ENCODE results near the gene KANTR. TPM values are rescaled to one million over a fixed set of nuclear protein-coding genes. Genes with fewer than 3 reads are reported as not detected.

Gene KANTR, protein sequence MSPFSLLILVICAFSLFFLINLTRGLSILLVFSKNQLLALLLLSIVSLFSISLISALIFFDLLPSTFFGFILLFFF
- 10.3 TPM for total RNA-seq

DNA sequence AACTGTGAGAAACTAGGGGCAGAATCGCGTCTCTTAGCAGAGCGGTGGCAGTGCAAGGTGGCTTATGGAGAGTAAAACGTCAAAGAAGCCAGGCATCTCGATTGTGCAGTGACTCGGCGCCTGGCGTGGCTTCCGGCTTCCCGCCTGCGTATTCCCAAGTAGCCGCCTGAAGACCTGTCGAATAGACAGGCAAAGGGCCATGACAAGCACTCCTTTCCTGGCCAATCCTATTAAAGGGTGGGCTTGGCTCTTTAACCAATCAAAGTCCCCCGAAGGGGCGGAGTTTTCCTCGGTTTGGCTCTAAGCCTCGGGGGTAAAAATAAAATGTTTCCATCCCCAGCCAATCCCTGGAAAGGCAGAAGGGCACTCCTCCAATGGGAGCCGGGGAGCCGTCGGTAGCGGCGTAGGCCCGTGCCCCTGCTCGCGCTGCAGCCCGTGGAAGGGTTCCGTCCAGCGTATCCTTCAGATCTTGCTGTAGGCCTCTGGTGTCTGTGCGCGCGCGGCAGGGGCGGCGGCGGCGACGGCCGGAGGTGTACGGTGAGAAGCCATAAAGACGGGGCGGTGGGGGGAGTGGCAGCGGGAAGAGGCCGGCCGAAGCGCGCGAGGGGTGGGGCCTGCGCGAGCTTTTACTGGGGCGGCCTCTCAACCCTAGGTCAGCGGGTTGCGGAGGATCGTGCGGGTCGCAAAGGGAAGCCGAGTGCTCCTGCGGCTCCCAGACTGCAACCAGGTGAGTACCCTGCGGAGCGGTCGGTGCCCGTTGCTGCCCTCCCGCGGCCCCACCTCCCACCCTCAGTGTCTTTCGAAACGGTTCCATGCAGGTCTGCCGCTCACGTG lies at the start of gene KANTR:
Gene KANTR (plus strand): TSS at position 395 of the 834 bp plus-strand sequence. CDS start 30,131 bp downstream, outside the sequence.
- peak; percentile 90 for DNase-seq (ENCODE audit: low spot score)

DNA sequence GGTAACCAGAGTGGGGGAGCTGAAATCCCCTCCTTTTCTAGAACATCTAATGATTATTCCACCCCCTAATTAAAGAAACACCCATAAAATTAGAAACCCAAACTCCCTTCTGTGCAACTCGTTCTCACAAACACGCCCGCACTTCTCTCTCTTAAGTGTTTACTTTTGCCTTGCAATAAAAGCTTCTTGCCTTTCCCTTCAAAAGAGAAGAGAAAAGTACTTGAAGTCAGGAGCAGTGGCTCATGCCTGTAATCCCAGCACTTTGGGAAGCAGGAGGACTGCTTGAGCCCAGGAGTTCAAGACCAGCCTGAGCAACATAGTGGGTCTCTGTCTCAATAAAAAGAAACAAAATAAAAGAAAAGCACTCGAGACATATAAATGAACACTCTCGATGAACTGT lies 48.9 kb upstream of the KANTR start:
- DNase-seq (ENCODE audit: low spot score) = no peak

DNA sequence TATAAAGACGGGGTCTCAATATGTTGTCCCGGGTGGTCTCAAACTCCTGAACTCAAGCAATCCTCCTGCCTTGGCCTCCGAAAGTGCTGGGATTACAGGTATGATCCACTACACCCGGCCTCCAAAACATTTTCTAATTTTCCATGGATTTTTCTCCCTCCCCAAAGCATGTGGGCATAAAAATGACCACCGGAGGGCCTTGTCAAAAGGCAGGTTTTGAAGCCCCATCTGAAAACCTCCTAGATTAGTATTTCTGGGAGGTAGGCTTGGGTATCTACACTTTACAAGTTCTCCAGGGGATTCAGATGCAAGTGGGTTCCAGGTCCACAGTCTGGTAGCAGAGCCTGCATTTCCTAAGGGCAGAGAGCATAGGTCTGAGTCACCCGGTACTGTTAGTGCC lies 46.7 kb upstream of the KANTR start:
- DNase-seq (ENCODE audit: low spot score) = no peak

DNA sequence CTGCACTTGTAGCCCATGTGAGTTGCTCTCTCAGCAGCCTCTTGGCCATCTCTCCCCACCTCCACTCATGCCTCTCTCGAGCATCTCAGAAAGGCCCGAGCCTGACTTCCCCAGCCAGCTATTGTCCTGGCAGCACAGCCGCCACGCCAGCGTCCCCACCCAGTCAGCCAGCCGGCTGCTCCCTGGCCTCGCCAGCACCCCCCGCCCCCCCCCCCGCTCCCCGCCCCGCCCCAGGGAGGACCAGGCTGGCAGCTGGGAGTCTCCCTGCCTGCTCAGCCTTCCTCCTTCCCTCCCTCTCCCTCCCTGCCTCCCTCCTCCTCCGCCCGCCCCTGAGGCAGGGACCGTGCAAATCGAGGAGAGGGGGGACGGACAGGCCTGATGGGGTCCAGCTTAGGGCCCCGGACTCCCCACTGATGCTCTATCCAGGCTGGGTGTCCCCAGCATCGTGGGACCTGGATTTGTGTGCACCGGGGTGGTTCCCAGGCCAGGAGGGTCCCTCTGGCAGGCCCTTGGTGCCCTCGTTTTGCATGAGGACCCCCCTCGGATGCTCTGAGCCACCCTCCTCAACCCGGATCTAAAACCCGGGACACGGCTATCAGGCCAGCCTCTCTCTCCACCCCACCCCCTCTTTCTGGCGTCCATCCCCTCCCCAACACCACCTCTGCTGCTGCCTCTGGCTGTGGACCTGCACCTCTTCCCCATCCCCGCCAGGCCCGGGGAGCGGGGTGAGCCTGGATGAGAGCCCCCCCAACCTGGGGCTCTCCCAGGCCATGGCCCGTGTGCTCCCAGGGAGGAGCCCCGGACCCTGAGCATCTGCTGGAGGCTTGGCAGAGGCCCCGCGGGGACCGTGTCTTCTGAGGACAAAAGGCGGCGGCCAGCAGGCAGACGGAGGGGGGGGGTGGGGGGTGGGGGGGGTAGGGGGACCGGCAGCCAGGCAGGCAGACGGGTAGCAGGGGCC lies 45.5 kb upstream of the KANTR start, which contains the start of gene GPR173:
Gene GPR173 (plus strand): TSS at position 621 of the 958 bp plus-strand sequence. CDS start 27,833 bp downstream, outside the sequence.
- no peak for DNase-seq (ENCODE audit: low spot score)

DNA sequence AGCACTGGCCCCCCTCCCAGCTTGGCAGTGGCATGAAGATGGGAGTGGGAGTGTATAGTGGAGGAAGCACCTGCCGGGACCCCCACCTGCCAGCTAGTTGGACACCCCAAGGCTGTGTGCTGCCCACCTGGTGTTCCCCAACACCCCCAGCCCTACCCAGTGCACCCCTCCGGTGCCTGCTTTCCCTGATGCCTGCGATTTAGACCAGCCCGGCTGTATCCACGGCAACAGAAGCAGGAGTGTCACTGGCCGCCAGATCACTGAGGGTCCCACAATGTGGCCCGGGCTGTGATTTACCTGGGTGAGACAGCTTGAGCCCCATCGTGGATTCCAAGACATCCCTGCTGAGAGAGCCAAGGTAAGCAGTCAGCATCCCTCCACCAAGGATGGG lies 44.8 kb upstream of the KANTR start:
- no peak for DNase-seq (ENCODE audit: low spot score)

DNA sequence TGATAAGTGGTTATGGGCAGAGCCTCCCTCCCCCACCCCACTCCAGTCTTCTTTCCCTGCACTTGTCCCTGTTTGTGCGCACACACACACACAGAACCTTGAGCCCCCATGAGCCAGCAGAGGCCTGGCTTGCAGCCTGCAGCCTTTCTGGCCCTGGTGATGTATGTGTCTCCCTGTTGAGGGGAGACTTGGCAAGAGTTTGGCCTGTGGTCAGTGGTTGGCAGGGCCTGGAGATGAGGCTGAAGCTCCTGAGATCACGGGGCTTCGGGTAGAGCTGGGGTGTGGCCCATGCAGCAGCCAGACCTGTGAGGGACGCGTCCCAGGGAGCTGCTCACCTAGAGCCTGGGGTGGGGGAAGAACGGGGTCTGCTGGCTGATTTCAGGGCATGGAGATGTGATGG lies 43.1 kb upstream of the KANTR start:
- no peak for DNase-seq (ENCODE audit: low spot score)

DNA sequence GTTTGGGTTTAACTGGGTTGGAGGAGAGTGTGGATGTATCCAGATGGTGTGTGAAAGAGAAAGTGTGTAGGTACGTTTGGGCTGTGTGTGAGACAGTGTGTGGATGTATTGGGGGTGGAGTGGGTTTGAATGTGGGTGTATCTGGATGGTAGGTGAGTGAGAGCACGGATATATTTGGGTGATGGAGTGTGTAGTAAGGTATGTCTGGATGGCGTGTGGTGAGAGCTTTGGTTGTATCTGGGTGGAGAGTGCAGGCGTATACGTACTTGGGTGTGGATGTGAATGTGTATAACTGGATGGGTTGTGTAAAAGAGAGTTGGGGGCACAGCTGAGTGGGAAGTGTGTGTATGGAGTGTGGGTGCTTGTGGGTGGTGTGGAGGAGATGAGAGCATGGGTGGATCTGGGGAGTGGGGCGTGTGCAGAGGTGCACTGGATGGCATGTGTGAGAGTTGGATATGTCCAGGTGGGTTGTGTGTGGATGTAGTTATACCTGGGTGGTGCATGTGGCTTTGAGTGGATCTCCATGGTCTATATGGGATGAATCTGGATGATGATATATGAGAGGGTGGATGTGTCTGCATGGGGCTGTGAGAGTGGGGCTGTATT lies 38.6 kb upstream of the KANTR start:
- DNase-seq (ENCODE audit: low spot score) = no peak

DNA sequence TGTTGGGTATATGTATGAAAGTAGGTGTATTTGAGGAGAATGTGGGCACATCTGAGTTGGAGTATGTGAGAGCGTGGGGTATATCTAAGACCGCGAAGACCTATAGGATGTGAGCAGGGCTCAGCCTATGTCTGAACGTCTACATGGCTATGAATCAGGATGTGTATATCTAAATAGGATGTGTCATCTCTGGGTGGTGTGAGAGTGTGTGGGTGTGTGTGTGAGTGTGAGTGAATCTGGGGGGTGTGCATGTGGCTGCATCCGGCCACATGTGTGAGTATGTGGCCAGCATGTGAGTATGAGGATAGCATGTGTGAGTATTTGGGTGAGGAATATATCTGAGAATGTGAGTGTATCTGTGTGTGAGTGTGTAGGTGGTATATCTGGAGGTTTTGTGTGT lies 37.6 kb upstream of the KANTR start:
- no peak for DNase-seq (ENCODE audit: low spot score)

DNA sequence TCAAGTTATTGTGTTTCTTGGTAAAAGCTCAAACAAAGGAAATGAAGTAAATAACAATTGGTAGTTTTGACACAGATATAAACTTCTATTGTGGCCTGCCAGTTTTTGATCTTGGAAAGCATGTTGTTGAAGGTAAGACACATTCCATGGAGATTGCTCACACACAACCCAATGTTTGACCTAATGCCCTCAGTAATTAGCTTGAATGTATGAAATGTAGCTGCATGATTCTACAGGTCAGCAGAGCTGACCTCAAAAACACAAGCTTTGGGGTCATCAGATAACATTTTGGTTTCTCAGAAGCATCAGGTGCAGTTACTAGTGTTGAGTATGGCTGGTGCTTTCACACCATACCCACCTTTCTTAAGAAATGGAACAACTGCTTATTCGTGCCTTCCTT lies 28.8 kb upstream of the KANTR start:
- DNase-seq (ENCODE audit: low spot score) = no peak

DNA sequence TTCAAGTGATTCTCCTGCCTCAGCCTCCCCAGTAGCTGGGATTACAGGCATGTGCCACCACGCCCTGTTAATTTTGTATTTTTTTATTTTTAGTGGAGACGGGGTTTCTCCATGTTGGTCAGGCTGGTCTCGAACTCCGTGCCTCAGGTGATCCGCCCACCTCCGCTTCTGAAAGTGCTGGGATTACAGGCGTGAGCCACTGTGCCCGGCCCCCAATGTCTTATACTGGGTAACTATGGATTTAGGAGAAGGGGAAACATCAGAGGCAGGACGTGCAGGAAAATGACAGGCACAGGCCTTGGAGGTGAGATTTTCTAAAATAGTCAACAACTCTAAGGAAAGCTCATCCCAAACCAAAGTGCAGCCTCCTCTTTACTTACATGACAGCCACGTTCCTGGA lies 22.9 kb upstream of the KANTR start:
- no peak for DNase-seq (ENCODE audit: low spot score)

DNA sequence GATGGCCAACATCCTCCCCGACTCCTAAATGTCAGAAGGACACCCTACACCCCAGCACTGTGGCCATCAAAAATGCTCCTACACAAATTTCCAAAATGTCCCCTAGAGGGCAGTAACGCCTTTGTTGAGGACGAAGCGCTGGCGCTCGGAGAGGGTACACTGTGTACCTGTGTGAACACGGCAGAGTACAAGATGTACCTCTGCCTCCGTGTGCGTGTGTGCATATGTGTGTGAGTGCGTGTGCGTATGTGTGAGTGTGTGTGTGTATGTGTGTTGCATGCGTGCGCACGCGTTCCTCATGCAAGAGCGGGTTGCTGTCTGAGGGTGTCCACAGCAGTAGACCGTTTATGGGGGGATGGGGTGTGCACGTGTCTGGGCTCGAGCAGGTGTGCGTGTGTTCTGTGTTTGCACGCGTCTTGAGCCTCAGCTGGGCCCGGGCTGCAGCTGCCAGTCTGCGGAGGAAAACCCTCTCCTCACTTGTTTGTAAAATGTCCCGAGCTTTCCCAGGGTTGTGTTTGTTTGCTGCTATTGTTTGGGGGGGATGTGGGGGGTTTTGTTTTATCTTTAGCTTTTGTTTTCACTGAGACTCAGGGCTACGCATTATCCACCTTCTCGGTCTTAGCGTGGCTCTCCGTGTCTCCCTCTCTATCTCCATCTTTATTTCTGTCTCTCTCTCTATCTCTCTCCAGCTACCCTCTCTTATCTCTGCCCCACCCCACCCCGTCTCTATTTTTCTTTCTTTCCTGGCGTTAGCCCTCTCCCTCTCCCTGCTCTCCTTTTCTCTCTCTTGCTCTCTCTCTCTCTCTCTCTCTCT lies 22.1 kb upstream of the KANTR start:
- DNase-seq (ENCODE audit: low spot score) = peak; percentile 70

DNA sequence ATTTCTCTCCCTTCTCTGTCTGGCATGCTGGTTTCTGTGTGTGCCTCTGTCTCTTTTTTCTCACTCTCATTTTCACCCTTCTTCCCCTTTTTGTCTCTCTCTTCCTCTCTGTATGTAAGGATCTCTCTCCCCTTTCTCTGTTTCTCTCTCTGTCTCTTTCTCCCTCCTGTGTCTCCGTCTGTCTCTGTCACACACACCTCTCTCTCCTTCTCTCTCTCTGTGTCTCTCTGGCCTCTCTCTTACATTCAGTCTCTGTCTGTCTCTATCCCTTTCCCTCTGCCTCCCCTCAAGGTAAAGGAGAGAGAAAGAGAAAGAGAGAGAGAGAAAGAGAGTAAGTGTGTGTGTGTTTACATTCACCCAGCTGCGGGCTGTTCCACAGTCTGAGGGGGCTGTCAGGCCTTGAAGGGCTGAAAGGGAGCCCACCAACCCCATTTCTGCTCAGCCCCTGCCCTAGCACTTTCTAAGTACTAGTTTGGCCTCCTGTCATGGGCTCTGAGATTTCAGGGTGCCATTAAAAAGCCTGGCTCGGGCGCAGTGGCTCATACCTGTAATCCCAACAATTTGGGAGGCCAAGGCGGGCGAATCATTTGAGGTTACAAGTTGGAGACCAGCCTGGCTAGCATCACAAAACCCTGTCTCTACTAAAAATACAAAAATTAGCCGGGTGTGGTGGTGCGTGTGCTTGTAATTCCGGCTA lies 21.4 kb upstream of the KANTR start:
- DNase-seq (ENCODE audit: low spot score) = no peak

DNA sequence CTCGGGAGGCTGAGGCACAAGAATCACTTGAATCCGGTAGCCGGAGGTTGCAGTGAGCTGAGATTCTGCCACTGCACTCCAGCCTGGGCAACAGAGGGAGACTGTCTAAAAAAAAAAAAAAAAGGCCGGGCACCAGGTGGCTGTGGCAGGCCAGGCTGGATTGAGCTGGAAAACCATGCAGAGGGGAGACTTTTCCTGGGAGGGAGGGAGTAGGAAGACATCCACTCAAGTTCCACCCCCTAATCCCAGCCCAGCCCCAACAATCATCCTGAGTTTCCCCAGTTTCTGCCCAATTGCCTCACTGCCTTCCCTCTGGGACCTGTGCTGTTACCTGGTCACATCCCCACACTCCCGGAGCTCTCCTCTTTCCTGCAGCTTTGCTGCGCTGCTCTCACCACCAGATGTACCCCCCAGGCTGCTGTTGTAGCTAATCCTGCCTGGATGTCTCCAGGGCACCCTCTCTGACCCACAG lies 20.8 kb upstream of the KANTR start:
- no peak for DNase-seq (ENCODE audit: low spot score)

DNA sequence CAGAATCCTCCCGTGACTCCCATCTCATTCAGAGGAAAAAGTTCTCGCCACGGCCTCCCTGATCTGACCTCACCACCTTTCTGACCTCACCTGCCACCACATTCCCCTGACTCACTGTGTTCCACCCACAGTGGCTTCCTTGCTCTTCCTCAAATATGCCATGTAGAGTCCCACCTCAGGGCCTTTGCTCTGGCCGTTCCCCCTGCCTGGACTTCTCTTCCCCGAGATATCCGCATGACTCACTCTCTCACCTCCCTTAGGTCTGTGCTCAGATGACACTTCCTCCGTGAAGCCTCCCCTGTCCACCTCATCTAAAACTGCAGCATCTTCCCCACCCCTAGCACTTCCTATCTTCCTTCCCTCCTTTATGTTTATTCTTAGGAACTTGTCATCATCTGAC lies 18.9 kb upstream of the KANTR start:
- no peak for DNase-seq (ENCODE audit: low spot score)

DNA sequence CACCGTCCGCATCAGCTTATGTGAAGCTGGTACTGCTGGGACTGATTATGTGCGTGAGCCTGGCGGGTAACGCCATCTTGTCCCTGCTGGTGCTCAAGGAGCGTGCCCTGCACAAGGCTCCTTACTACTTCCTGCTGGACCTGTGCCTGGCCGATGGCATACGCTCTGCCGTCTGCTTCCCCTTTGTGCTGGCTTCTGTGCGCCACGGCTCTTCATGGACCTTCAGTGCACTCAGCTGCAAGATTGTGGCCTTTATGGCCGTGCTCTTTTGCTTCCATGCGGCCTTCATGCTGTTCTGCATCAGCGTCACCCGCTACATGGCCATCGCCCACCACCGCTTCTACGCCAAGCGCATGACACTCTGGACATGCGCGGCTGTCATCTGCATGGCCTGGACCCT lies 17.3 kb upstream of the KANTR start:
- DNase-seq (ENCODE audit: low spot score) = no peak

DNA sequence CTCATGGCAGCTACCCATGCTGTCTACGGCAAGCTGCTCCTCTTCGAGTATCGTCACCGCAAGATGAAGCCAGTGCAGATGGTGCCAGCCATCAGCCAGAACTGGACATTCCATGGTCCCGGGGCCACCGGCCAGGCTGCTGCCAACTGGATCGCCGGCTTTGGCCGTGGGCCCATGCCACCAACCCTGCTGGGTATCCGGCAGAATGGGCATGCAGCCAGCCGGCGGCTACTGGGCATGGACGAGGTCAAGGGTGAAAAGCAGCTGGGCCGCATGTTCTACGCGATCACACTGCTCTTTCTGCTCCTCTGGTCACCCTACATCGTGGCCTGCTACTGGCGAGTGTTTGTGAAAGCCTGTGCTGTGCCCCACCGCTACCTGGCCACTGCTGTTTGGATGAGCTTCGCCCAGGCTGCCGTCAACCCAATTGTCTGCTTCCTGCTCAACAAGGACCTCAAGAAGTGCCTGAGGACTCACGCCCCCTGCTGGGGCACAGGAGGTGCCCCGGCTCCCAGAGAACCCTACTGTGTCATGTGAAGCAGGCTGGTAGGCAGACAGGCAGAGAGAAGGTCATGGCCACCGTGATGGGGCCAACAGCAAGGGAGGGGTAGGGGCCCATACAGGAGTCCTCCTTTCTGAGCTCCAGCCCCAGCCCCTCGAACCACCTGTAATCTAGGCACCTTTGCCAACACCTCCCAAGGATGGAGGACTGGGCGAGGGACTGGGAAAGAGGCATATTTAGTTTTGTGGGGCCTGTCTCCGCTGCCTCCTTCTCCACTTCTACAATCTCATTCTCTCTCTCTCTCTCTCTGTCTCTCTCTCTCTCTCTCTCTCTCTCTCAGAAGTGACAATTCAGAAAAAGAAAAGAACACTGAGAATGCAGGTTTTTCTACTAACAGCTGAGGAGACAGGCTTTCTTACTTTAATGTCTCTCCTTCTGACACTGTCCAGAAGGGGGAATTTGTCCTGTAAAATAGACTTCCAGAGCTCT lies 16.4 kb upstream of the KANTR start:
- DNase-seq (ENCODE audit: low spot score) = no peak

DNA sequence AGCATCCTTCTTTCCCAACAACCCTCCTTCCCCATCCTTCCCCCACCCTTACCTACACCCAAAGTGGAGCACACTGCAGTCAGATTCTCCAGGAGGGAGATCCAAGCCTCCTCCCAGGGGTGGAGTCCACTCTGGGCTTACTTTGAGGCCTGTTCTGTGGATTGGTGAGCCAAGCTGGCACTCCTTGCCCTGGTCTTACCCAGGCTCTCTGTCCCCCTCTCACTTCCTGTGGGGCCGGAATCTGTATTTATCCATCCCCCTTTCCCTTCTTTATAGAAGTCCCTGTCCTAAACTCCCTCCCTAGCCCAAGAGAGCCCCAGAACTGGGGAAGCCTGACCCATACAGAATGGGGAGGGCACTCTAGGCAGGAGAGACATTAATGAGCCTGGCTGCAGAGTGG lies 15.0 kb upstream of the KANTR start:
- no peak for DNase-seq (ENCODE audit: low spot score)

DNA sequence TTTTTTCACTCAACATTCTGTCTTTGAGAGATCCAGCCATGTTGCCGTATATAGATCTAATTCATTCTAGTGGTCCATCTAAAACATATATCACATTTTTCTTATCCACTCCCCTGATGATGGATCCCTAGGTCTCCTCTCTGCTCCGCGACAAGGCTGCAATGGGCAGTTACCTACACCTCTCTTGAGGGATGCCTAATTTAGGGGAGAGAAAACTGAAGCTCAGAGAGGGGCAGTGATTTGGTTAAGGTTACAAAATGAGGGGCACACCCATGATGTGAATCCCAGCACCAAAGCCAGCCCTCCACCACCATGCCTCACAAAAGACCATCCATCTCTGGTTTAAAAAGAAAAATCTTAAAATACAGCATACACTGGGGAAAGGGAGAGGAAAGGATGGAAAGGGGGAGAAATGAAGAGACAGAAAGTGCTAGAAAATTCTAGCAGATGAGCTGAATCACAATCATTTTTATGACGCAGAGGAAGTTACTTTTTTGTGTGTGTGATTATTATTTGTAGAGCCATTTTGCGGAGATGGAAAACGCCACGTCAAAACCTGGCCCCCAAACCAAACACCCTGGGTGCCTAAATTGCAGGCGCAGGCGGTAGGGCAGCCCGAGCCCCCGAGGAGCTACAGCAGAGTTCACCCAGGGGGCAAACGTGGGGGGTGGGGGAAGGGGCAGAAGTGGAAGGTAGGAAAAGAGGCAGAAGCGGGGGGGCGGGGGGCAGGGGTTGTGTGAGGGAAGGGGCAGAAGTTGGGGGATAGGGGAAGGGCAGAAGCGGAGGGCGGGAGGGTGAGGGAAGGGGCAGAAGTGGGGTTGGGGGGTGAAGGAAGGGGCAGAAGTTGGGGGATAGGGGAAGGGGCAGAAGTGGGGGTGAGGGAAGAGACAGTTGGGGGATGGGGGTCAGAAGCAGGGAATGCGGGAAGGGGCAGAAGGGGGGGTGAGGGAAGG lies 13.0 kb upstream of the KANTR start:
- no peak for DNase-seq (ENCODE audit: low spot score)
